ENCODE measurements around the gene FXYD7.

- TF ChIP-seq SMAD4 (CRISPR knock-in tag; conservative IDR thresholded peaks at IDR 0.05) (no peak), CTCF (IDR thresholded peaks at IDR 0.05 in 2 of 3, conservative IDR thresholded peaks at IDR 0.05 in 1 of 3; ENCODE audit: insufficient read depth in 2 of 3, low read depth in 1 of 3, low read length in 3 of 3) (no peak), KLF10 (CRISPR knock-in tag; IDR thresholded peaks at IDR 0.05) (no peak), TCF3 (CRISPR knock-in tag; IDR thresholded peaks at IDR 0.05) (no peak), RBBP5 (IDR thresholded peaks at IDR 0.05; ENCODE audit: borderline replicate concordance, insufficient read depth, low read length, poor library complexity, severe bottlenecking) (no peak), MXI1 (IDR thresholded peaks at IDR 0.05; ENCODE audit: low read depth, low read length) (no peak)
- TF ChIP-seq, protein P1, sequence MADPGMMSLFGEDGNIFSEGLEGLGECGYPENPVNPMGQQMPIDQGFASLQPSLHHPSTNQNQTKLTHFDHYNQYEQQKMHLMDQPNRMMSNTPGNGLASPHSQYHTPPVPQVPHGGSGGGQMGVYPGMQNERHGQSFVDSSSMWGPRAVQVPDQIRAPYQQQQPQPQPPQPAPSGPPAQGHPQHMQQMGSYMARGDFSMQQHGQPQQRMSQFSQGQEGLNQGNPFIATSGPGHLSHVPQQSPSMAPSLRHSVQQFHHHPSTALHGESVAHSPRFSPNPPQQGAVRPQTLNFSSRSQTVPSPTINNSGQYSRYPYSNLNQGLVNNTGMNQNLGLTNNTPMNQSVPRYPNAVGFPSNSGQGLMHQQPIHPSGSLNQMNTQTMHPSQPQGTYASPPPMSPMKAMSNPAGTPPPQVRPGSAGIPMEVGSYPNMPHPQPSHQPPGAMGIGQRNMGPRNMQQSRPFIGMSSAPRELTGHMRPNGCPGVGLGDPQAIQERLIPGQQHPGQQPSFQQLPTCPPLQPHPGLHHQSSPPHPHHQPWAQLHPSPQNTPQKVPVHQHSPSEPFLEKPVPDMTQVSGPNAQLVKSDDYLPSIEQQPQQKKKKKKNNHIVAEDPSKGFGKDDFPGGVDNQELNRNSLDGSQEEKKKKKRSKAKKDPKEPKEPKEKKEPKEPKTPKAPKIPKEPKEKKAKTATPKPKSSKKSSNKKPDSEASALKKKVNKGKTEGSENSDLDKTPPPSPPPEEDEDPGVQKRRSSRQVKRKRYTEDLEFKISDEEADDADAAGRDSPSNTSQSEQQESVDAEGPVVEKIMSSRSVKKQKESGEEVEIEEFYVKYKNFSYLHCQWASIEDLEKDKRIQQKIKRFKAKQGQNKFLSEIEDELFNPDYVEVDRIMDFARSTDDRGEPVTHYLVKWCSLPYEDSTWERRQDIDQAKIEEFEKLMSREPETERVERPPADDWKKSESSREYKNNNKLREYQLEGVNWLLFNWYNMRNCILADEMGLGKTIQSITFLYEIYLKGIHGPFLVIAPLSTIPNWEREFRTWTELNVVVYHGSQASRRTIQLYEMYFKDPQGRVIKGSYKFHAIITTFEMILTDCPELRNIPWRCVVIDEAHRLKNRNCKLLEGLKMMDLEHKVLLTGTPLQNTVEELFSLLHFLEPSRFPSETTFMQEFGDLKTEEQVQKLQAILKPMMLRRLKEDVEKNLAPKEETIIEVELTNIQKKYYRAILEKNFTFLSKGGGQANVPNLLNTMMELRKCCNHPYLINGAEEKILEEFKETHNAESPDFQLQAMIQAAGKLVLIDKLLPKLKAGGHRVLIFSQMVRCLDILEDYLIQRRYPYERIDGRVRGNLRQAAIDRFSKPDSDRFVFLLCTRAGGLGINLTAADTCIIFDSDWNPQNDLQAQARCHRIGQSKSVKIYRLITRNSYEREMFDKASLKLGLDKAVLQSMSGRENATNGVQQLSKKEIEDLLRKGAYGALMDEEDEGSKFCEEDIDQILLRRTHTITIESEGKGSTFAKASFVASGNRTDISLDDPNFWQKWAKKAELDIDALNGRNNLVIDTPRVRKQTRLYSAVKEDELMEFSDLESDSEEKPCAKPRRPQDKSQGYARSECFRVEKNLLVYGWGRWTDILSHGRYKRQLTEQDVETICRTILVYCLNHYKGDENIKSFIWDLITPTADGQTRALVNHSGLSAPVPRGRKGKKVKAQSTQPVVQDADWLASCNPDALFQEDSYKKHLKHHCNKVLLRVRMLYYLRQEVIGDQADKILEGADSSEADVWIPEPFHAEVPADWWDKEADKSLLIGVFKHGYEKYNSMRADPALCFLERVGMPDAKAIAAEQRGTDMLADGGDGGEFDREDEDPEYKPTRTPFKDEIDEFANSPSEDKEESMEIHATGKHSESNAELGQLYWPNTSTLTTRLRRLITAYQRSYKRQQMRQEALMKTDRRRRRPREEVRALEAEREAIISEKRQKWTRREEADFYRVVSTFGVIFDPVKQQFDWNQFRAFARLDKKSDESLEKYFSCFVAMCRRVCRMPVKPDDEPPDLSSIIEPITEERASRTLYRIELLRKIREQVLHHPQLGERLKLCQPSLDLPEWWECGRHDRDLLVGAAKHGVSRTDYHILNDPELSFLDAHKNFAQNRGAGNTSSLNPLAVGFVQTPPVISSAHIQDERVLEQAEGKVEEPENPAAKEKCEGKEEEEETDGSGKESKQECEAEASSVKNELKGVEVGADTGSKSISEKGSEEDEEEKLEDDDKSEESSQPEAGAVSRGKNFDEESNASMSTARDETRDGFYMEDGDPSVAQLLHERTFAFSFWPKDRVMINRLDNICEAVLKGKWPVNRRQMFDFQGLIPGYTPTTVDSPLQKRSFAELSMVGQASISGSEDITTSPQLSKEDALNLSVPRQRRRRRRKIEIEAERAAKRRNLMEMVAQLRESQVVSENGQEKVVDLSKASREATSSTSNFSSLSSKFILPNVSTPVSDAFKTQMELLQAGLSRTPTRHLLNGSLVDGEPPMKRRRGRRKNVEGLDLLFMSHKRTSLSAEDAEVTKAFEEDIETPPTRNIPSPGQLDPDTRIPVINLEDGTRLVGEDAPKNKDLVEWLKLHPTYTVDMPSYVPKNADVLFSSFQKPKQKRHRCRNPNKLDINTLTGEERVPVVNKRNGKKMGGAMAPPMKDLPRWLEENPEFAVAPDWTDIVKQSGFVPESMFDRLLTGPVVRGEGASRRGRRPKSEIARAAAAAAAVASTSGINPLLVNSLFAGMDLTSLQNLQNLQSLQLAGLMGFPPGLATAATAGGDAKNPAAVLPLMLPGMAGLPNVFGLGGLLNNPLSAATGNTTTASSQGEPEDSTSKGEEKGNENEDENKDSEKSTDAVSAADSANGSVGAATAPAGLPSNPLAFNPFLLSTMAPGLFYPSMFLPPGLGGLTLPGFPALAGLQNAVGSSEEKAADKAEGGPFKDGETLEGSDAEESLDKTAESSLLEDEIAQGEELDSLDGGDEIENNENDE (IDR thresholded peaks at IDR 0.05; ENCODE audit: low read depth, low read length): no peak
- TF ChIP-seq, protein P2, sequence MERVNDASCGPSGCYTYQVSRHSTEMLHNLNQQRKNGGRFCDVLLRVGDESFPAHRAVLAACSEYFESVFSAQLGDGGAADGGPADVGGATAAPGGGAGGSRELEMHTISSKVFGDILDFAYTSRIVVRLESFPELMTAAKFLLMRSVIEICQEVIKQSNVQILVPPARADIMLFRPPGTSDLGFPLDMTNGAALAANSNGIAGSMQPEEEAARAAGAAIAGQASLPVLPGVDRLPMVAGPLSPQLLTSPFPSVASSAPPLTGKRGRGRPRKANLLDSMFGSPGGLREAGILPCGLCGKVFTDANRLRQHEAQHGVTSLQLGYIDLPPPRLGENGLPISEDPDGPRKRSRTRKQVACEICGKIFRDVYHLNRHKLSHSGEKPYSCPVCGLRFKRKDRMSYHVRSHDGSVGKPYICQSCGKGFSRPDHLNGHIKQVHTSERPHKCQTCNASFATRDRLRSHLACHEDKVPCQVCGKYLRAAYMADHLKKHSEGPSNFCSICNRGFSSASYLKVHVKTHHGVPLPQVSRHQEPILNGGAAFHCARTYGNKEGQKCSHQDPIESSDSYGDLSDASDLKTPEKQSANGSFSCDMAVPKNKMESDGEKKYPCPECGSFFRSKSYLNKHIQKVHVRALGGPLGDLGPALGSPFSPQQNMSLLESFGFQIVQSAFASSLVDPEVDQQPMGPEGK (CRISPR knock-in tag; IDR thresholded peaks at IDR 0.05; ENCODE audit: borderline replicate concordance): no peak
These were observed 12.0 kb upstream of the FXYD7 start for GRCh38 chr19:35130761-35131720.
